OCI-LY1 (cell line): ENCODE measurements around the gene TMEM229B.

Experiments
- H2AFZ ChIP-seq: fragments of 200-600 bp; sonication (generic), shearing (Covaris generic); 2 replicates; pipeline ENCODE4 v1.6.0; 2014; ENCODE audit warnings: antibody characterized with exemption, mild to moderate bottlenecking, low read length
- H3F3A ChIP-seq: fragments of 200-600 bp; sonication (generic), shearing (Covaris generic); 2 replicates; pipeline ENCODE4 v1.6.0; 2014; ENCODE audit warnings: mild to moderate bottlenecking, antibody characterized with exemption, low read length, moderate library complexity; ENCODE audit not compliant: insufficient read depth
- H3K27ac ChIP-seq: fragments of 200-600 bp; sonication (generic); 2 replicates; pipeline ENCODE4 v1.5.1; 2014; ENCODE audit warnings: low read length, mixed run types, mild to moderate bottlenecking, low read depth; ENCODE audit not compliant: poor library complexity, severe bottlenecking
- H3K27me3 ChIP-seq: fragments of 200-600 bp; sonication (generic); 2 replicates; pipeline ENCODE4 v1.6.0; 2014; ENCODE audit warnings: antibody characterized with exemption, mild to moderate bottlenecking, low read length, moderate library complexity; ENCODE audit not compliant: insufficient read depth
- H3K36me3 ChIP-seq: fragments of 200-600 bp; sonication (generic); 2 replicates; pipeline ENCODE4 v1.6.1; 2014; ENCODE audit warnings: mild to moderate bottlenecking, antibody characterized with exemption, low read length, moderate library complexity, mixed read lengths; ENCODE audit not compliant: insufficient read depth
- H3K4me1 ChIP-seq: fragments of 200-600 bp; sonication (generic); 2 replicates; pipeline ENCODE4 v1.5.1; 2014; ENCODE audit warnings: mild to moderate bottlenecking, low read length, moderate library complexity; ENCODE audit not compliant: insufficient read depth, severe bottlenecking
- H3K4me2 ChIP-seq: fragments of 200-600 bp; sonication (generic), shearing (Covaris generic); 2 replicates; pipeline ENCODE4 v1.6.1; 2014; ENCODE audit warnings: low read length
- H3K4me3 ChIP-seq: fragments of 200-600 bp; sonication (generic); 2 replicates; pipeline ENCODE4 v1.5.1; 2014; ENCODE audit warnings: low read length, low read depth, mild to moderate bottlenecking, mixed read lengths; ENCODE audit not compliant: poor library complexity, severe bottlenecking
- H3K79me2 ChIP-seq: fragments of 200-600 bp; shearing (Covaris generic); 2 replicates; pipeline ENCODE4 v1.6.1; 2016; ENCODE audit warnings: mixed run types, low read length, mixed read lengths; ENCODE audit not compliant: insufficient read depth
- H3K9ac ChIP-seq: fragments of 200-600 bp; sonication (generic), shearing (Covaris generic); 2 replicates; pipeline ENCODE4 v1.6.1; 2014; ENCODE audit warnings: mild to moderate bottlenecking, low read length, mixed read lengths
- H3K9me2 ChIP-seq: fragments of 200-600 bp; sonication (generic), shearing (Covaris generic); 2 replicates; pipeline ENCODE4 v1.6.1; 2014; ENCODE audit warnings: low read depth, mild to moderate bottlenecking, low read length, mixed read lengths
- H3K9me3 ChIP-seq: fragments of 200-600 bp; shearing (Covaris generic); 2 replicates; pipeline ENCODE4 v1.6.1; 2014; ENCODE audit warnings: low read length, mixed read lengths
- H4K20me1 ChIP-seq: fragments of 200-600 bp; sonication (generic), shearing (Covaris generic); 2 replicates; pipeline ENCODE4 v1.6.0; 2016; ENCODE audit warnings: mild to moderate bottlenecking, low read length; ENCODE audit not compliant: insufficient read depth
- CTCF ChIP-seq: fragments of 200-600 bp; sonication (generic), shearing (Covaris generic); IDR thresholded peaks from 2 replicates; pipeline ENCODE4 v1.5.1; 2017; ENCODE audit warnings: mild to moderate bottlenecking, antibody characterized with exemption, low read length, moderate library complexity, mixed read lengths
- EZH2 ChIP-seq: fragments of 200-600 bp; sonication (generic), shearing (Covaris generic); IDR thresholded peaks from 2 replicates; pipeline ENCODE4 v1.8.0; 2017; ENCODE audit warnings: borderline replicate concordance, mixed run types, mild to moderate bottlenecking, antibody characterized with exemption, low read length, moderate library complexity, mixed read lengths

The TMEM229B gene

GRCh38 chr14:67421356-67422224, 66.9 kb downstream of the TMEM229B start:
- H3K9me3 ChIP-seq: no peaks in the 10 kb centered on the region
- H3K27ac ChIP-seq: no peak overlapping the region
- TF ChIP-seq CTCF (no peak), EZH2 (no peak)
- H3F3A ChIP-seq: no peaks in the 10 kb centered on the region
- no peak overlapping the region for H3K9ac ChIP-seq
- no peaks in the 10 kb centered on the region for H3K9me2 ChIP-seq
- no peak overlapping the region for H3K4me3 ChIP-seq
- H3K27me3 ChIP-seq: no peaks in the 10 kb centered on the region
- H3K4me2 ChIP-seq: no peak overlapping the region
- no peaks in the 10 kb centered on the region for H3K4me1 ChIP-seq
- H4K20me1 ChIP-seq: no peaks in the 10 kb centered on the region
- no peaks in the 10 kb centered on the region for H3K36me3 ChIP-seq
- H2AFZ ChIP-seq: no peak overlapping the region
- H3K79me2 ChIP-seq: no peaks in the 10 kb centered on the region
